Activated CD4-positive, alpha-beta T cell treated with anti-CD3 and anti-CD28 coated beads, Interleukin-2, amount 50 U/mL, for 16 hours (primary cell): ENCODE results near the gene HOXA4.
A peak's percentile ranks its signal among the peaks of the same experiment; 100 is the strongest.

Experiments
- DNase-seq: peaks from one replicate; pipeline ENCODE4 v3.0.0-alpha.2; 2020

Gene HOXA4

GRCh38 chr7:27145165-27145913, 14.8 kb upstream of the HOXA4 start:
- no peak for DNase-seq

- no peak for DNase-seq
Observed at GRCh38 chr7:27144781-27145164, 14.2 kb upstream of the HOXA4 start.

DNA sequence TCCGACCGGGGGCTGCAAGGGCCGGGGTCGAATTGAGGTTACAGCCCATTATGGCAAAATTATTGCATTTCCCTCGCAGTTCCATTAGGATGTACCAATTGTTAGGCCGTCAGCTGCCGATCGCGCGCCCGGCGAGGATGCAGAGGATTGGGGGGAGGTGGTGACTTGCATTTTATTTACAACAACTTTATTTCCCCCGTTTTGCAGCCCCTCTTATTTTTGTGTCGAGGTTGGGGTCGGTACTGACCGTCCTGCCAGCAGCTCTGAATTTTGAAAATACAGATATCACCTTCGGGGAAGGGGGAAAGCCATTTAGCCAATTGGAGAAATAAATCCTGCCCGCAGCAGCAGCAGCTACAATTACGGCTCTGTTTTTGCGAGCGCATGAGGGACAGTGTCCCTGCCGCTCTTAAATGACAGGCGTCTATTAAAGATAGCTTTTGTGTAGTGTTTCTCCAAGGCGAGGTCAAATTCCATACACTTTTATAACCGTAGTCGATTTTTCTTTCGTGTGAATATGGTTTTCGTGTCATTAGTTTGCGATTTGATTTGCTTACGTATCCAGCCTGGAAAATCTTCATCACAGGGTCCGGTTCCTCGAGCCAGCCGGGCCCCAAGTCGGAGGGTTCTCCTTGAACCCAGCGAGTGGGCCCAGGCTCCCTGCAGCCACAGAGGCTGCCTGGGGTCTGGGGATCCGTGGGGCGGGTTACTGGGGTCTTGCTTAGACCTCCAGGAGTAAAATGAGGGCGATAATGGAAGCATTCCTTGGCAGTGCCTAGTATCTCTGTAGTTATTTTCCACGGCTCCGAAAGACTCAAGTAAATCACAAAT, 13.6 kb upstream of the HOXA4 start:
- no peak for DNase-seq

DNA sequence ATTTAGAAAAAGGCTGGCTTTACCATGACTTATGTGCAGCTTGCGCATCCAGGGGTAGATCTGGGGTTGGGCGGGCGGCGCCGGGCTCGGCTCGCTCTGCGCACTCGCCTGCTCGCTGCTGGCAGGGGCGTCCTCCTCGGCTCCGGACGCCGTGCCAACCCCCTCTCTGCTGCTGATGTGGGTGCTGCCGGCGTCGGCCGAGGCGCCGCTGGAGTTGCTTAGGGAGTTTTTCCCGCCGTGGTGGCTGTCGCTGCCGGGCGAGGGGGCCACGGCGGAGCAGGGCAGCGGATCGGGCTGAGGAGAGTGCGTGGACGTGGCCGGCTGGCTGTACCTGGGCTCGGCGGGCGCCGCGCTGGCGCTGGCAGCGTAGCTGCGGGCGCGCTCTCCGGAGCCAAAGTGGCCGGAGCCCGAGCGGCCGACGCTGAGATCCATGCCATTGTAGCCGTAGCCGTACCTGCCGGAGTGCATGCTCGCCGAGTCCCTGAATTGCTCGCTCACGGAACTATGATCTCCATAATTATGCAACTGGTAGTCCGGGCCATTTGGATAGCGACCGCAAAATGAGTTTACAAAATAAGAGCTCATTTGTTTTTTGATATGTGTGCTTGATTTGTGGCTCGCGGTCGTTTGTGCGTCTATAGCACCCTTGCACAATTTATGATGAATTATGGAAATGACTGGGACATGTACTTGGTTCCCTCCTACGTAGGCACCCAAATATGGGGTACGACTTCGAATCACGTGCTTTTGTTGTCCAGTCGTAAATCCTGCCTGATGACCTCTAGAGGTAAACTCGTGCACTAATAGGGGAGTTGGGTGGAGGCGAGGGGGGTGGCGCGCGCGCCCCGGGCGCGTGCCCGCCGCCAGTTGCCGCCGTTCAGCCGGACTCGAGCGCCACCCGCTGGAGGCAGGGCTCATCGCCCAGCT, 12.7 kb upstream of the HOXA4 start, which contains the start of gene HOXA5:
Gene HOXA5 (minus strand): TSS at position 659 of the 927 bp plus-strand sequence. CDS start 74 bp downstream, at position 585.
- DNase-seq = peak; percentile 25

DNA sequence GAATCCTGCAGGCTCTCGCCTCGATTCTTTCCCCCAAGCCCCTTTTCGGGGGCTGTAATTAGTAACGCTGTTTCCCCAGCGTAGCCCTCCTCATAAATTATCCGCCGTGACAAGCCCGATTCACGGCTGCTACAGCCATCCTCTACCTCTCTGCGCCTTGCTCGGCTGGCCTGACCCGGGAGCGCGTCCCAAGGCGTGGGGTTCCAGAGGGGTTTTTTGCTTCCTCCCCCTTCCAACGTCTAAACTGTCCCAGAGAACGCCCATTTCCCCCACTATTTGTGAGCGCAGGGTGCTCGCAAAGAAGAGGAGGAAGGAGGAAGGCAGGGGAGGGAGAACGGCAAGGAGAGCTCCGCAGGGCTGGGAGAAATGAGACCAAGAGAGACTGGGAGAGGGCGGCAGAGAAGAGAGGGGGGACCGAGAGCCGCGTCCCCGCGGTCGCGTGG, 12.0 kb upstream of the HOXA4 start:
- DNase-seq = no peak

DNA sequence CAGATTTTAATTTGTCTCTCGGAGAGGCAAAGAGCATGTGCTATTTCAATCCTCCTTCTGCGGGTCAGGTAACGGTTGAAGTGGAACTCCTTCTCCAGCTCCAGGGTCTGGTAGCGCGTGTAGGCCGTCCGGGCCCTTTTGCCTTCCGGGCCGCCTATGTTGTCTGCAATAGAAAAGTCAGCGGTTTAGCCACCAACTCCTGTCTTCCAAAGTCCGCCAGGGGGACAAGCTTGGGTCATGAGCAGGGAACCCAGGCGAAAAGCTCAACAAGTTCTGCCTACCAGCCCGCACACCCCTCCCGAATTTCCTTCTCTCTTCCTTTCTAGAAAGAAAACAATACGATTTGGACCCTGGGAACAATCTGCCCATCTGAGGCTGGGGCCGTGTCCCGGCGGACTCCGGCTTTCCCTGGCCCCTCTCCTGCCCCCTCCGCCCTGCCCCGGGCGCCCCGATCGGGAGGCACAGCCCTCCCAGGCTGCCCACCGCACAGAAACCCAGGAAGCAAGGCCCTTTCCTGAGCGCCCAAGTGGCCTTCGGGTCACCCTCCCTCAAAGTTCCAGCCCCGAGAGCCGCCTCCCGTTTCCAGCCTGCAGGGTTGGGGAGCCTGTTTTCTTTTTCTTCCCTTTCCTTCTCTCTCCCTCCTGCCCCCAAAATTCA, 11.5 kb upstream of the HOXA4 start:
- DNase-seq = no peak

DNA sequence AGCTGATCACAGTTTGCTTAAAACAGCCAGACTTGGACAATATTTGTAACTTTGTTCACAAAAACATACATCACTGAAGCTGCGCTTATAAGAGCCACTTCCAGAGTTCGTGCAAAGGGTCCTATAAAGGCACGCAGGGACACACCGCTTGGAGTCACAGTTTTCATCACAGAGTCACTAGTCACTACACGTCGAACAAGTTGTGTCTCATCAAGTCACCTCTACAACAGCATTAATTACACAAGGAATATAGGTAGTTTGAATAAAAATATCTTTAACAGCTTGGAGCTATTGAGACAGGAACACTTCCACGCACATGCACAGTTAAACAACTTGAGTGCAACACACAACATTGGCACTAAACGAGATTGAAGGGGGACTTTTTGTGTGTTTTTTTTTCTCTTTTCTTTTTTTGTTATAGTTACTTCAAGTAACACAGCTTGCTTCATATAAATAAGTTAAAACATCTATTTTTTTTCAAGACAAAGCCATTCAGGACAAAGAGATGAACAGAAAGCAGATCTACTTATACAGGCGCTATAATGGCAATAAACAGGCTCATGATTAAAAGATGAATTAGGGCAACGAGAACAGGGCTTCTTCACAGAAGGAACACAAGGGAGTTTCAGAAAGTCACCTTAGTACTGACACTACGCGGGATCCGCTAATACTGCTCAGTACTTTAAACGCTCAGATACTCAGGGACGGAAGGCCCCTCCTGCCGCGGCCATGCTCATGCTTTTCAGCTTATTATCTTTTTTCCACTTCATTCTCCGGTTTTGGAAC, 10.8 kb upstream of the HOXA4 start:
- DNase-seq = no peak

- no peak for DNase-seq
Observed at GRCh38 chr7:27140126-27140857, 9.7 kb upstream of the HOXA4 start.

- no peak for DNase-seq
Observed at GRCh38 chr7:27139334-27140125, 9.0 kb upstream of the HOXA4 start.

DNA sequence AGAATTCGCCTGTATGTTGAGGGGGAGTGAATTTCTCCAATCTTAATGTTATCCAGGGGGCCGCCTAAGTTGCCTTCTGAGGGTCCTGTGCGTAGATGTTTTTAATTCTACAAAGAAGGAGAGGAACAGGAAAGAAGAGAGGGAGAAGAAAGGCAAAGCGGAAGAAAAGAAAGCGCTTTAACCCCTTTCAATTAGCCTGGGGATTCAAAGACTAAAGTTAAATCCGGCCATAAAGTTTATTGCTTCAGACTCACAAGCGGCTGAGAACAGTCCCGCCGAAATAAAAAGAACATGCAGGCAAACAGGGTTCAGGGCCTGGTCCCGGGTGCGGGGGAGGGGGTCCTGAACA, 8.4 kb upstream of the HOXA4 start:
- no peak for DNase-seq

DNA sequence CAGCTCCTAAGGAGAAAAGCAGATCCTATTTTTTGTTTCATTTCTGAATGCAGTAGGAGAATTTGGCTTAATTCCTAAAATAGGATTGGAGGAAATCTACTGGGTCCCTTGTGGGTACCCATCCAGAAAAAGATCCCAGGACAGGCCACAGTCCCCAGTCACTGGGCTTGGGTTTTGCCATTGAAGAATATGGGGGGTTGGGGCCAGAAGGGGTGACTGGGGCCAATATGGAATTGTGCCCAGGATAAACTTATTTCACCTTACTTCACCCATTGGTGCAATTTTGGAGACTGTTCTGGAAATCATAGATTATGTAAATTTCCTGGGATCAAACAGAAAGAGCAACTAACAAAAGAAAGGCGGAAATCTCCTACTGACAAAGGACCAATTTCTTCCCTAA, 7.9 kb upstream of the HOXA4 start:
- DNase-seq = no peak

- DNase-seq = no peak
Observed at GRCh38 chr7:27137640-27138315, 7.2 kb upstream of the HOXA4 start.

DNA sequence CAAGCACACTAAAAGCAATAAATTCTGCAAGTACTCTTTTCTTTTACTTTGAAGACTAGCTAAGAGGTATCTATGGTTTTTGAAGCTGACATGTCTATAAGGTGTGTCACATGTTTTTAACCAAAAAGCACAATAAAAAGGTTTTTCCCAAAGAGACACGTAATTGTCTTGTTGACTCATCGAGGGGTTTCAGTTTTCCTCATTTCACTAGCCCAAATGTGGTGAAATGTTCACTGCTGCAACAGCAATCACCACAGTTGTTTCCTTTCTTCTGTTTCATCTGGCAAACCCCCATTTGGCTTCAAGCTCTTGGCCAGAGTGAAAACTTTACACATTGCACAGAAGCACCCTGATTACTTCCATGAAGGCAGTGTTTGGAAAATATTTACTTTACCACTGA, 3.8 kb upstream of the HOXA4 start:
- DNase-seq = peak; percentile 84

DNA sequence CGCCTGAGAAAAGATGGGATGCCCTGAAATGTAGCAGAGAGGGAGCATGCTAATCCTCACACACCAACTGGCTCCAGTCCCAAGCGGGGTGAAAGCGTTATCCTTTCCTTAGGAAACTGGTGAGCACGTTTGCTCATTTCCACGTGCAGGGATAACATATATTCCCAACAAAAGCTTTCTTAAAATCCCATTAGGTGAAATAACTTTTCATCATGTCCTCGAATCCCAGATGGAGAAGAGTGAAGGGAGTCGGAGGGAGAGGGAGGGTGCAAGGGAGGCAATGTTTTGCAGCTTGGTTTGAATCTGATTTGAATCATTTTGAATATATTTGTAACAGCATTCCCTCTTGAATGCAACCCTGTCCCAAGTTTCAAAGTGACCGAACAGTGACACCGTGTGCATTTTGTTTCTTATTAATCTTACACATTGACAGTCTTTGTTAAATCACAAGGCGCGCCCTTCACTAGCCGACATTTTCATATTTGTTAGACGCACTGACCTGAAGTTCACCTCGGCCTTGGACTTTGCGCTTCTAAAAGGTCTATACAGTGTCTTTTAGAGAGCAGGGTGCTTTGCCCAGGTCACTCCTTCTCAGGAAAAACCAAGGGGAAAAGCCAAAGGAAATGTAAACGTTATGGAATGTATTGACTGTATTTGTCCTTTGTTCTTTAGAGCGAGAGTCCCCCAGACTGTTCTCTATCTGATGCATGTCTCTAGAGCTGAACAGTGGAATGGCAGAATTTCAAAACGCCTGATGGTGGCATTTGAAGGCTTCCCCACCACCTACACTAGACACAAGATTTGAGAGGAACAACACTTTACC, 3.1 kb upstream of the HOXA4 start:
- DNase-seq = no peak

- no peak for DNase-seq
Observed at GRCh38 chr7:27132978-27133377, 2.4 kb upstream of the HOXA4 start.

DNA sequence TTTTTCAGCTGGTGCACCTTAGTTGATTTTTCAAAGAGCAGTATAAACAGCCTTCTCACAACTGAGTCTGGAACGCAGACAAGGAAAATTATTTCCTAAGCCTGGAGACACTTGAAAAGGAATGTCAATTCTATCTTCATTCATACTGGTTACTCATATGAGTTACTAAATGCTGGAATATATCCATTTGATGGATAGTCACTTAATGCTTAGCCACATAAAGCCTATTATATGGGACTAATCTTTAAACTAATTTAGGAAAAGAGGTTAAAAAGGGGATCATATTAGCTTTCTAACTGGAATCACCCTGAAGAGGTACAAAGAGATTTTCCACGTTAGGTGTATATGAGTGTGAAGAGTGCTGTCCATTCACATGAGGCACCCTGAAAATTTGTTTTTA, 1.7 kb upstream of the HOXA4 start:
- no peak for DNase-seq

- no peak for DNase-seq
Observed at GRCh38 chr7:27131390-27131819, 848 bp upstream of the HOXA4 start.

DNA sequence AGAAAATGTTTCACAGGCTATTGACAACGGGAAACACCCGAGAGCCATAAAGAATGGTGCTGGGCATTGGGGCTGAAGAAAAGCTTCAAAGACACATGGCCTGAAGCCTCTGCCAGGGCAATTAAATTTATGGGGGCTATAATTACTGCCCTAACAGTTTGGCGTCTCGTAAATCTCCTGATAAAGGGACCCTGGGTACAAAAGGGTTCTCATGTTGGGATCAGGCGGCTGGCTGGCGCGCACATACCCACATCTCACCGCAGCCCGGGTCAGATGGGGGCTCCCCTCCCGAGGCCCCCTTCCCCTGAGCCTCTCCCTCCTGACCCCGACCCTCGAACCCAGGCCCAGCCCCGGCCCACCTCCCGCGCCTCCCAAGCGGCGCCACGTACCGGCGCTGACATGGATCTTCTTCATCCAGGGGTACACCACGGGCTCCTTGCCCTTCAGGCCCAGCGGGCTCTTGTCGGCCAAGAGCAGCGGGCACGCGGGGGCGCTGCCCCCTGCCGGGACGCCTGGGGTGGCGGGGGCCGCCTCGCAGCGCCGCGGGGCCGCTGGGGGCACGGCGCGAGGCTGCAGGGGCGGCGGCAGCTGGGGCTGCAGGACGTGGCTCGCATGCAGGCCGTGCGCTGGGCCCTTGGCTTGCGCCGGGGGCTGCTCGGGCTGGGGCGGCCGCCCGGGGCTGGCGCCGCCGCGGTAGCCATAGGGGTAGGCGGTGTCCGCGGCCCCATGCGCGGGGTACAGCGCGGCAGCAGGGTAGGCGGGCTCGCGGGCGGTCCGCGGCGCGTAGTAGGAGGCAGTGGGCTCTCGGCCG, 623 bp downstream of the HOXA4 start:
- no peak for DNase-seq
